Keratinocyte (primary cell): ENCODE data around the gene FGF12. TPM values are rescaled to one million over a fixed set of nuclear protein-coding genes. Genes with fewer than 3 reads are reported as not detected.

ENCODE experiments used
- DNase-seq: peaks from one replicate; pipeline ENCODE4 v3.0.0-alpha.2; 2011; ENCODE audit warnings: low read depth, missing footprints, low spot score
- FAIRE-seq: peaks from 2 replicates; lab custom pipeline; 2011; peaks lifted over from hg19 to GRCh38; lab: Jason Lieb, UNC
- H2AFZ ChIP-seq: 2 replicates; pipeline ENCODE4 v1.6.0; 2012; ENCODE audit warnings: low read length, control low read depth, inconsistent platforms; ENCODE audit not compliant: control insufficient read depth
- H3K27ac ChIP-seq: 2 replicates; pipeline ENCODE4 v1.5.1; 2011; ENCODE audit warnings: low read length; ENCODE audit not compliant: control insufficient read depth, insufficient read depth
- H3K27me3 ChIP-seq: 3 replicates; pipeline ENCODE4 v1.6.0; 2011; ENCODE audit warnings: low read length; ENCODE audit not compliant: control insufficient read depth, insufficient read depth; ENCODE audit errors: extremely low read depth
- H3K36me3 ChIP-seq, 2 experiments: 2 replicates in 1 of 2; 3 replicates in 1 of 2; pipeline ENCODE4 v1.5.1; 2011; ENCODE audit warnings: low read length in 2 of 2, mild to moderate bottlenecking in 1 of 2; ENCODE audit not compliant: control insufficient read depth in 2 of 2, insufficient read depth in 2 of 2; ENCODE audit errors: extremely low read depth in 1 of 2
- H3K4me1 ChIP-seq: 3 replicates; pipeline ENCODE4 v1.5.1; 2011; ENCODE audit warnings: low read length; ENCODE audit not compliant: control insufficient read depth, insufficient read depth; ENCODE audit errors: extremely low read depth
- H3K4me2 ChIP-seq: 3 replicates; pipeline ENCODE4 v1.6.0; 2011; ENCODE audit warnings: low read depth, low read length; ENCODE audit not compliant: control insufficient read depth, insufficient read depth; ENCODE audit errors: extremely low read depth
- H3K4me3 ChIP-seq, 3 experiments: fragments of 200-600 bp in 1 of 3; sonication (generic) in 1 of 3; 2 replicates in 2 of 3; 3 replicates in 1 of 3; pipeline ENCODE4 v1.5.1; 2011 to 2016; ENCODE audit warnings: low read length in 3 of 3, mild to moderate bottlenecking in 3 of 3, control low read depth in 2 of 3, inconsistent platforms in 1 of 3, low read depth in 1 of 3, mixed read lengths in 1 of 3, mixed run types in 1 of 3, moderate library complexity in 1 of 3; ENCODE audit not compliant: control insufficient read depth in 2 of 3, insufficient read depth in 2 of 3; ENCODE audit errors: extremely low read depth in 1 of 3
- H3K79me2 ChIP-seq: 2 replicates; pipeline ENCODE4 v1.6.0; 2012; ENCODE audit warnings: low read length; ENCODE audit not compliant: control insufficient read depth, insufficient read depth
- H3K9ac ChIP-seq: 3 replicates; pipeline ENCODE4 v1.6.0; 2011; ENCODE audit warnings: low read length; ENCODE audit not compliant: control insufficient read depth, insufficient read depth; ENCODE audit errors: extremely low read depth
- H3K9me1 ChIP-seq: 3 replicates; pipeline ENCODE4 v1.6.0; 2011; ENCODE audit warnings: low read length; ENCODE audit not compliant: control insufficient read depth, insufficient read depth; ENCODE audit errors: extremely low read depth
- H3K9me3 ChIP-seq: 2 replicates; pipeline ENCODE4 v1.5.1; 2012; ENCODE audit warnings: low read depth, low read length; ENCODE audit not compliant: control insufficient read depth
- H4K20me1 ChIP-seq: 3 replicates; pipeline ENCODE4 v1.6.0; 2011; ENCODE audit warnings: low read length; ENCODE audit not compliant: control insufficient read depth, insufficient read depth; ENCODE audit errors: extremely low read depth
- CTCF ChIP-seq, 3 experiments: IDR thresholded peaks in 1 of 3; conservative IDR thresholded peaks in 1 of 3; optimal IDR thresholded peaks in 1 of 3; 2 replicates in 2 of 3; 3 replicates in 1 of 3; pipeline versions ENCODE3 to v1.5.1; 2011; ENCODE audit warnings: low read length in 3 of 3, mild to moderate bottlenecking in 3 of 3, moderate library complexity in 2 of 3, control low read depth in 1 of 3, inconsistent platforms in 1 of 3; ENCODE audit not compliant: insufficient read depth in 2 of 3; ENCODE audit errors: extremely low read depth in 1 of 3
- EZH2 ChIP-seq: IDR thresholded peaks from one replicate; pipeline ENCODE4 v1.6.1; 2012; ENCODE audit warnings: inconsistent platforms, mild to moderate bottlenecking, low read length, moderate library complexity
- dilution Hi-C: fragments of 300-500 bp; cut with MboI; formaldehyde crosslinking; loops from one replicate; pipeline ENCODE4 v1.7.0; 2020; ENCODE audit warnings: low sequenced_read_pairs; ENCODE audit not compliant: extremely low pct_ligation_motif_present
- polyA plus RNA-seq, 5 experiments: library from polyadenylated mRNA; depleted of rRNA in 3 of 5; stranded (reverse) in 3 of 5; stranded (forward) in 1 of 5; unstranded in 1 of 5; fragments of >200 nt; gene quantifications; 1 replicate in 1 of 5; 2 replicates in 3 of 5; 3 replicates in 1 of 5; pipeline versions ENCODE4 v1.2.1 to v1.2.3, GENCODE V29; 2011 to 2012; ENCODE audit warnings: missing spikeins in 2 of 5, low read depth in 1 of 5, low replicate concordance in 1 of 5

Gene FGF12
- polyA plus RNA-seq, 1 donor (not counting 4 experiments of a cell fraction or from before 2014, with no cell fraction given): 4.1 TPM

- Histone ChIP-seq H3K9ac (no peak overlapping the region), H3K4me2 (no peak overlapping the region), H2AFZ (no peak overlapping the region), H3K4me1 (no peaks in the 10 kb centered on the region), H3K4me3 (no peak overlapping the region), H3K27ac (no peak overlapping the region), H3K36me3 (no peaks in the 10 kb centered on the region), H3K79me2 (no peaks in the 10 kb centered on the region), H4K20me1 (no peaks in the 10 kb centered on the region), H3K9me3 (no peaks in the 10 kb centered on the region), H3K9me1 (no peaks in the 10 kb centered on the region), H3K27me3 (no peaks in the 10 kb centered on the region)
- dilution Hi-C loops: no loop called here
- TF ChIP-seq CTCF (optimal IDR thresholded peaks at IDR 0.05 in 1 of 3, IDR thresholded peaks at IDR 0.05 in 1 of 3, conservative IDR thresholded peaks at IDR 0.05 in 1 of 3; ENCODE audit: extremely low read depth in 1 of 3, insufficient read depth in 2 of 3, low read length in 3 of 3): no peak
- DNase-seq: no peak
- FAIRE-seq: no peak
Observed at GRCh38 chr3:192706272-192706671, 21.1 kb downstream of the FGF12 start.

GRCh38 chr3:192700885-192701284 is 26.5 kb downstream of the FGF12 start:
- H3K9me3 ChIP-seq: no peaks in the 10 kb centered on the region
- H3K27ac ChIP-seq: no peak overlapping the region
- H3K4me2 ChIP-seq: no peak overlapping the region
- H3K9ac ChIP-seq: no peak overlapping the region
- H3K4me1 ChIP-seq: no peaks in the 10 kb centered on the region
- H3K79me2 ChIP-seq: no peaks in the 10 kb centered on the region
- no peaks in the 10 kb centered on the region for H4K20me1 ChIP-seq
- no peak overlapping the region for H2AFZ ChIP-seq
- TF ChIP-seq CTCF (optimal IDR thresholded peaks at IDR 0.05 in 1 of 3, IDR thresholded peaks at IDR 0.05 in 1 of 3, conservative IDR thresholded peaks at IDR 0.05 in 1 of 3; ENCODE audit: extremely low read depth in 1 of 3, insufficient read depth in 2 of 3, low read length in 3 of 3): no peak
- TF ChIP-seq EZH2: no peak
- no peaks in the 10 kb centered on the region for H3K9me1 ChIP-seq
- no peaks in the 10 kb centered on the region for H3K27me3 ChIP-seq
- H3K36me3 ChIP-seq: no peaks in the 10 kb centered on the region
- dilution Hi-C loops: no loop called here
- FAIRE-seq: no peak
- no peak overlapping the region for H3K4me3 ChIP-seq
- DNase-seq: no peak
